Erythroblast (primary cell): Measurements from ENCODE around the gene ADAM8.

ENCODE experiments used
- GATA1 ChIP-seq: IDR thresholded peaks from 2 replicates; pipeline ENCODE4 v1.6.1; 2011; ENCODE audit warnings: low read depth, mild to moderate bottlenecking, control low read depth, low read length, moderate library complexity
- POLR2A ChIP-seq: IDR thresholded peaks from 2 replicates; pipeline ENCODE4 v1.6.1; 2011; ENCODE audit warnings: mild to moderate bottlenecking, low read length

GRCh38 chr10:133306097-133306476 is 29.4 kb upstream of the ADAM8 start:
- TF ChIP-seq POLR2A (no peak), GATA1 (no peak)
